Gastrocnemius medialis (tissue), 4 donors: ENCODE results near the gene SPTBN1.

Experiments
- POLR2A ChIP-seq, 2 donors: fragments of 450-650 bp; IDR thresholded peaks; one replicate each; pipeline ENCODE4 v1.6.1; 2017; ENCODE audit warnings: antibody characterized with exemption in 2 of 2, mild to moderate bottlenecking in 2 of 2, moderate library complexity in 2 of 2
- TF ChIP-seq, protein P1 (sequence below), 5 experiments: fragments of 450-650 bp in 3 of 5; fragments of 200-600 bp in 2 of 5; sonication (generic) in 2 of 5; IDR thresholded peaks in 4 of 5; conservative IDR thresholded peaks in 1 of 5; 1 replicate in 4 of 5; 2 replicates in 1 of 5; pipeline ENCODE4 v1.5.1; 2016 to 2019; ENCODE audit warnings: antibody characterized with exemption in 5 of 5, mild to moderate bottlenecking in 3 of 5, moderate library complexity in 3 of 5

DNA sequence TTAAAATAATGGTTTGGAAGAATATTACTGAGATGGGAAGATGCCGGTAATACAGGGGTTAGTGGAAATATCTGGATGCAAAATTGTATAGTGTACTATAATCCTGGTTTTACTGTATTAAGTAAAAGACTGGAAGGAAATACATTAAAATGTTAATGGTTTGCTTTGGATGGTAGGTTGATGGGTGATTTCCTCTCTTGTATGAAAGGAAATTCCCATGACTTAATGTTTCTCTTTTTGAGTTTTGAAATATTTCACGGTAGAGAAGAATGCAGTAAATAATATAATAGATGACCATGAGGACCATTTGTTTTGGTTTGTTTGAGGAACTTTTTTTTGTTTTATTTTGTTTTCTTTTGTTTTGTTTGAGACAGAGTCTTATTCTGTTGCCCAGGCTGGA, 8.2 kb downstream of the SPTBN1 start:
- TF ChIP-seq, protein P1, sequence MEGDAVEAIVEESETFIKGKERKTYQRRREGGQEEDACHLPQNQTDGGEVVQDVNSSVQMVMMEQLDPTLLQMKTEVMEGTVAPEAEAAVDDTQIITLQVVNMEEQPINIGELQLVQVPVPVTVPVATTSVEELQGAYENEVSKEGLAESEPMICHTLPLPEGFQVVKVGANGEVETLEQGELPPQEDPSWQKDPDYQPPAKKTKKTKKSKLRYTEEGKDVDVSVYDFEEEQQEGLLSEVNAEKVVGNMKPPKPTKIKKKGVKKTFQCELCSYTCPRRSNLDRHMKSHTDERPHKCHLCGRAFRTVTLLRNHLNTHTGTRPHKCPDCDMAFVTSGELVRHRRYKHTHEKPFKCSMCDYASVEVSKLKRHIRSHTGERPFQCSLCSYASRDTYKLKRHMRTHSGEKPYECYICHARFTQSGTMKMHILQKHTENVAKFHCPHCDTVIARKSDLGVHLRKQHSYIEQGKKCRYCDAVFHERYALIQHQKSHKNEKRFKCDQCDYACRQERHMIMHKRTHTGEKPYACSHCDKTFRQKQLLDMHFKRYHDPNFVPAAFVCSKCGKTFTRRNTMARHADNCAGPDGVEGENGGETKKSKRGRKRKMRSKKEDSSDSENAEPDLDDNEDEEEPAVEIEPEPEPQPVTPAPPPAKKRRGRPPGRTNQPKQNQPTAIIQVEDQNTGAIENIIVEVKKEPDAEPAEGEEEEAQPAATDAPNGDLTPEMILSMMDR (IDR thresholded peaks at IDR 0.05 in 4 of 5, conservative IDR thresholded peaks at IDR 0.05 in 1 of 5) = no peak
- no peak for TF ChIP-seq POLR2A (IDR thresholded peaks at IDR 0.05)
